ENCODE measurements around the gene IFITM5.
"Not testable (repeated sequence)": the region's sequence is repeated elsewhere in the genome, so short reads cannot be mapped to it uniquely, and the experiment has no call there.

The IFITM5 gene

GRCh38 chr11:282171-282570 is 17.2 kb downstream of the IFITM5 start:
- DNase-seq, result no peak

DNA sequence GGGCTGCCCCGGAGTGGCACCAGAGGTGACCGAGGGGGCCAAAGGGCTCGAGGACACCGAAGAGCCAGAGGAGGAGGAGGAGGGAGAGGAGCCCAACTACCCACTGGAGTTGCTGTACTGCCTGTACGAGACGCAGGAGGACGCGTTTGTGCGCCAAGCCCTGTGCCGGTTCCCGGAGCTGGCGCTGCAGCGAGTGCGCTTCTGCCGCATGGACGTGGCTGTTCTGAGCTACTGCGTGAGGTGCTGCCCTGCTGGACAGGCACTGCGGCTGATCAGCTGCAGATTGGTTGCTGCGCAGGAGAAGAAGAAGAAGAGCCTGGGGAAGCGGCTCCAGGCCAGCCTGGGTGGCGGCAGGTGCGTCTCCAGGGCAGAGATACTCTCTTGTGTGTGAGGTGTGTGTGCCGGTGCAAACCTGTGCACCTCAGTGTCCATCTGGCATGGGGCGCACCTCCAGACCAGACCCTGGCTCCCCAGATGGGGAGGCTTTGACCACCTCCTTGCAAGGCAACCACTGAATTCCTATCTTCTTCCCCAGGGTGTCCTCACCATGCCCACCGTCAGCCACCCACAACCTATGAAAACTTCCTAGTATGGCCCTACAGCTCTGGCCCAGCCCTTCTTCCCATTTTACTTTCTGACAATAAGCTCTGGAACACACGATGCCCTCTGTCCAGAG is 17.7 kb downstream of the IFITM5 start:
- DNase-seq, result no peak

DNA sequence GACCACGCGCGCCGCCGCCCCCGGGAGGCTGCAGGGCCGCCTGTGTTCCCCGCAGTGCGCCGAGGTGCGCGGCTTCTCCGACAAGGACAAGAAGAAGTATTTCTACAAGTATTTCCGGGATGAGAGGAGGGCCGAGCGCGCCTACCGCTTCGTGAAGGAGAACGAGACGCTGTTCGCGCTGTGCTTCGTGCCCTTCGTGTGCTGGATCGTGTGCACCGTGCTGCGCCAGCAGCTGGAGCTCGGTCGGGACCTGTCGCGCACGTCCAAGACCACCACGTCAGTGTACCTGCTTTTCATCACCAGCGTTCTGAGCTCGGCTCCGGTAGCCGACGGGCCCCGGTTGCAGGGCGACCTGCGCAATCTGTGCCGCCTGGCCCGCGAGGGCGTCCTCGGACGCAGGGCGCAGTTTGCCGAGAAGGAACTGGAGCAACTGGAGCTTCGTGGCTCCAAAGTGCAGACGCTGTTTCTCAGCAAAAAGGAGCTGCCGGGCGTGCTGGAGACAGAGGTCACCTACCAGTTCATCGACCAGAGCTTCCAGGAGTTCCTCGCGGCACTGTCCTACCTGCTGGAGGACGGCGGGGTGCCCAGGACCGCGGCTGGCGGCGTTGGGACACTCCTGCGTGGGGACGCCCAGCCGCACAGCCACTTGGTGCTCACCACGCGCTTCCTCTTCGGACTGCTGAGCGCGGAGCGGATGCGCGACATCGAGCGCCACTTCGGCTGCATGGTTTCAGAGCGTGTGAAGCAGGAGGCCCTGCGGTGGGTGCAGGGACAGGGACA is 18.4 kb downstream of the IFITM5 start:
- peak; percentile 39 for DNase-seq

DNA sequence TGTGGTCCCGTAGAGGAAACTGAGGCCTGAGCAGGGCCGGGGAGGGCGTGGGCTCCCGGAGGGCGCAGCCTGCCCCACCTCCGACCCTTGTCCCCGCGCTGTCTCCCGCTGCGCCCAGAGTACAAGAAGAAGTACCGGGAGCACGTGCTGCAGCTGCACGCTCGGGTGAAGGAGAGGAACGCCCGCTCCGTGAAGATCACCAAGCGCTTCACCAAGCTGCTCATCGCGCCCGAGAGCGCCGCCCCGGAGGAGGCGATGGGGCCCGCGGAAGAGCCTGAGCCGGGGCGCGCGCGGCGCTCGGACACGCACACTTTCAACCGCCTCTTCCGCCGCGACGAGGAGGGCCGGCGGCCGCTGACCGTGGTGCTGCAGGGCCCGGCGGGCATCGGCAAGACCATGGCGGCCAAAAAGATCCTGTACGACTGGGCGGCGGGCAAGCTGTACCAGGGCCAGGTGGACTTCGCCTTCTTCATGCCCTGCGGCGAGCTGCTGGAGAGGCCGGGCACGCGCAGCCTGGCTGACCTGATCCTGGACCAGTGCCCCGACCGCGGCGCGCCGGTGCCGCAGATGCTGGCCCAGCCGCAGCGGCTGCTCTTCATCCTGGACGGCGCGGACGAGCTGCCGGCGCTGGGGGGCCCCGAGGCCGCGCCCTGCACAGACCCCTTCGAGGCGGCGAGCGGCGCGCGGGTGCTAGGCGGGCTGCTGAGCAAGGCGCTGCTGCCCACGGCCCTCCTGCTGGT is 19.2 kb downstream of the IFITM5 start:
- DNase-seq, result peak; percentile 48

DNA sequence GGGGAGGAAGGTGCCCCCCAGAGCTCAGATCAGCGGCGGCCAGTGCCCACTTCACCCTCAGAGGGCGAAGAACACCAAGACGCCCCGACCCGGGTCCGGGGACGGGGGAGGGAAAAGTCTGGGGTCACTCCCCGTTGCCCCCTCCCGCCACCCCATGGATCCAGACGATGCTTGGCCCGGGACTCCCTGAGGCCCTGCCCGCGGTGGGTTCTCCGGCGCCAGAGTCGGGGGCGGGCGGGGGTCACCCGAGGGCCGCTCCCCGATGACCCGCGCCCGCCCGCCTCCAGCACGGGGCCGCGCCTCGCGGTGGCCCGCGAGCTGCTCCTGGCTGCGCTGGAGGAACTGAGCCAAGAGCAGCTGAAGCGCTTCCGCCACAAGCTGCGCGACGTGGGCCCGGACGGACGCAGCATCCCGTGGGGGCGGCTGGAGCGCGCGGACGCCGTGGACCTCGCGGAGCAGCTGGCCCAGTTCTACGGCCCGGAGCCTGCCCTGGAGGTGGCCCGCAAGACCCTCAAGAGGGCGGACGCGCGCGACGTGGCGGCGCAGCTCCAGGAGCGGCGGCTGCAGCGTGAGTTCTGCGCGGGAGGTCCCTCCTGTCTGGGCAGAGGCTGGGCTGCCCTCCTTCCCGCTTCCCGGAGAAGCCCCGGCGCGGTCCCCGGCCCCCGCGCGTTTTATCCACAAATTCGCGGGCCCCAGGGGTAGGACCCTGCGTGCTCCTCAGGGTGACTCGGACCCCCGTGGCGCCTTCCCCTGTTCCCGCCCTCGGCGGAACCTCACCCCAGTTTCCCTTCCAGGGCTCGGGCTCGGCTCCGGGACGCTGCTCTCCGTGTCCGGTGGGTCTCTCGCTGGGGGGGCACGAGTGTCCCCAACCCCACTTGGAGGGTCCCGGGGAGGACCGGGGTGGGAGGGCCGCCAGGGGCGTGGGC is 20.0 kb downstream of the IFITM5 start:
- no peak for DNase-seq

DNA sequence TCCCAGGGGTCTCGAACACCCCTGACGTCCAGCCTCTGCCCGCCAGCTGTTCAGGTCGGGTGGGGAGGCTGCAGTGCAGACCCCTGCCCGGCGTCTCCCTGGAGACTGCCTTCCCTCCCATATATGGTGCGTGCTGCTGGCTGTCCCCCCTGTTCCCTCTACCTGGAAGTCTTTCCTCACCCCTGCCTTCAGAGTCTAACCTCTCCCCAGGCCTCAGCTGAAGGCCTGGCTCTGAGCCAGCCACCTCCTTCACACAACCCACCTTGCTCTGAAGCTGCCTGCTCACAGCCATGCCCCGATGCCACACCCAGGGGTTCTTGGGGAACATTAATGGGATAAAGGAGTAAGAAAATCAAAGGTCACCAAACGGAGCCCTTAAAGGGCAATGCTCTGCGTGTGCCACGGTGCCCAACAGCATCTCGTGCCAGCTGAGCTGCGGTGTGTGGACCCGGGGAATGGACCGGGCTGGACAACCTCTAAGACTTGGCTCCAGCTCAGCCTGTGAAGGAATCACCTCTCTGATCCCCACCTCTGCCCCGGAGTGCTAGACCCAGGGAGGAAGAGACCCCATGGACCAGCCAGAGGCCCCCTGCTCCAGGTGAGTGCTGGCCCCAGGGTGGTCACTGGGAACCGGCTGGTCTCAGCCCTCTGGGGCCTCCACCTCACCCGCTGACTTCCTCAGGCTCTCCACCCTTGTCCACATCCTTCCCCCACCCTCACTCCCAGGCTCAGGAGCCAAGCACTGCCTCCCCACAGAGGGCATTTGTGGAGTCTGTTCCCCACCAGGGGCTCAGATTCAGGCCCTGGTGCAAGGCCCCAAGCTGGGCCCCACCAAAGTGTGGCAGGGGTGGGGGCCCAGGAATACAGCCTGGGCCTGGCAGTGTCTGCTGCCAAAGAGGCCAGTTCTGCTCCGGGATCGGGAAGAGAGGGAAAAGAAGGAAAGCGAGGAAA is 21.1 kb downstream of the IFITM5 start, which contains the start of gene NLRP6:
Gene NLRP6 (plus strand): TSS at position 407 of the 951 bp plus-strand sequence. CDS start 163 bp downstream, at position 570.
- no peak for DNase-seq

GRCh38 chr11:276219-276618 is 23.1 kb downstream of the IFITM5 start:
- no peak for DNase-seq

GRCh38 chr11:272931-273198 is 26.5 kb downstream of the IFITM5 start:
- no peak for DNase-seq

DNA sequence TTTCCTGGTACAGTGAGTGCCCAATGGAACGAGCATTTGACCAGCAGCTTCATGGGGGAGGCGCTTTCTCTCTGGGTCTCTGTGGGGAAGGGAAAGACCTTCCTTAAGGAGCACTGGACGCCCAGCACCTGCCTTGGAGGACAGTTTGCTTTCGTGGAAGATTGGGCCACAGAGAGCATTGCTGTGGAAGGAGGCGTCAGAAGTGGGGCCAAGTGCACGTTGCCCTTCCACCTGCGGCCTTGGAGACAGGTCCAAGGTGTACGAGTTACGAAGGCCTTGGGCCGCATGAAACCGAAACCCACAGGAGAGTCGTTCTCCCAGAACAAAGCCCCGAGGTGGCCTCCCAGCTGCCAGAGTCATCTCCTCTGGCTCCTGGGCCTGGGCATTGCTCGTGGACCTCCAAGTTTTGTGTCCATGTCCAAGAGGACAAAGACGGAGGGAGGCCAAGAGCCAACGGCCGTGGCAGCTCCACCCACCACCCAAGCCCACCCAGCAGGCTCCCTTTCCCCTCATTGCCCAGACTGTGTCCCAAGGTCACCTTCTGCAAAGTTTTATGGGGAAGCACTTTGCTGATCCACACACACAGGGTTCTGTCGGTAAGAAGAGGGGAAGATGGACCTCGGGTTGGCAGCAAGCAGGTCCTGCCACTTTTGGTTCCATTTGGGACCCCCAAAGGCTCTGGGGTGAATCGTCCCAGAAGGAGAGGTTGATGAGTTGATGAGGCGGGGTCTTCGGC is 27.0 kb downstream of the IFITM5 start:
- DNase-seq, result no peak

DNA sequence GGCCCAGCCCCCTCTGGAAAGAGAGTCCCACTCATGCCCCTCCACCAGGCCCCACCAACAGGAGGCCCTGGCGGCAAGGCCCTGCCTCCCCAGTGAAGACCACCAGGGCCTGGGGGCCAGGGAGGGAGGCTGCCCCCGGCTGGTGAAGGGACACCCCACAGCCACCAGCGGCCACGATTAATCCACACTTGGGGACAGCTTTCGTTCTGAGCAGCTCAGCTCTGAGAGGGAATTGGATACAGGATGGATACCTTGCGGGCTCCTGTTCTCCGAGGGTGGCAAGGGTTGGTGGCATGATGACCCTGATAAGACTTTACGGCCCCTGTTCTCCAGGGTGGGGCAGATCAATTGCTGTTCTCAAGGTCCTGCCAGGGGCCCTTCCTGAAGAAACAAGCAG is 28.0 kb downstream of the IFITM5 start:
- DNase-seq, result no peak

GRCh38 chr11:270451-271318 is 28.6 kb downstream of the IFITM5 start:
- no peak for DNase-seq

- no peak for DNase-seq
Observed at GRCh38 chr11:269146-269890, 30.0 kb downstream of the IFITM5 start.

- DNase-seq, result not testable (repeated sequence)
Observed at GRCh38 chr11:268716-269145, 30.6 kb downstream of the IFITM5 start.

- peak; percentile 50 for DNase-seq
Observed at GRCh38 chr11:267491-267994, 31.8 kb downstream of the IFITM5 start.

DNA sequence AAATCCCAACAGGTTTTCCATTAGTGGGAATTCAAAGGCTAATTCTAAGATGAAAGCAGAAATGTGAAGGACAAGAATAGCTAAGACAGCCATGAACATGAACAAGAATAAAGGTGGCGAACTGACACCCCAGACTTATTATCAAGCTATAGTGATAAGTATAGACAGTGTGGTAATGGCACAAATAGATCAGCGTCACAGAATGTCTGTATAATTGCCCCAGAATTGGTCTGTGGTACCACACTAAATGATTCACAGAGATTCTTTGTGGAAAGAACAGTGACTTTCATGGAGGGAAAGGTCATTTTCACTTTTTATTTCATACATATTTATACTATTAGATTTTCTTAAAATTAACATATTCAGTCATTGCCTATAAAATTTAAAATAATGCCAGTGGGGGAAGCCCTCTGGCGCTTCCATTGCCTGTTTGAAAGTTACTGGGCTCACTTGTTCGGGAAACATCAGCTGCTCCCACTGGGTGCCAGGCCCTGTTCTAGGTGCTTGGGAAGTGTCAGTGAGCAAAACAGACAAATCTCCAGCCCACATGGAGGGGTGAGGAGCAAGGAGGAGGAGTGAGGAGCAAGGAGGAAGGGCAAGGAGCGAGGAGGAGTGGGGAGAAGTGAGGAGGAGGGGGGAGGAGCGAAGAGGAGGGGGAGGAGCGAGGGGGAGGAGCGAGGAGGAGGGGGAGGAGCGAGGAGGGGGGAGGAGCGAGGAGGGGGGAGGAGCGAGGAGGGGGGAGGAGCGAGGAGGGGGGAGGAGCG is 32.5 kb downstream of the IFITM5 start:
- DNase-seq, result no peak

DNA sequence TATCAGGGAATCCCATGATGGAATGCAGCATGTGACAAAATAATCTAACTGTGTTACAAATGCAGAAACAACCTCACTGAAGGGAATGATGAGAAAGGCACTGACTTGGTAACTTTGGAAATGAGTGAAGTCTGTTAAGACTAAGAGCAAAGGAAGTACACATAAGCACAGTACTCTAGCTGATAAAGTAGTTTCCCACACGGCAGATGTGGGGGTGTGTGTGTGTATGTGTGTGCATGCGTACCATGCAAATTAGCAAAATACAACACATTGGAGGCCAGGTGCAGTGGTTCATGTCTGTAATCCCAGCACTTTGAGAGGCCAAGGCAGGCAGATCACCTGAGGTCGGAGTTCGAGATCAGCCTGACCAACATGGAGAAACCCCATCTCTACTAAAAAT is 37.7 kb downstream of the IFITM5 start:
- no peak for DNase-seq

DNA sequence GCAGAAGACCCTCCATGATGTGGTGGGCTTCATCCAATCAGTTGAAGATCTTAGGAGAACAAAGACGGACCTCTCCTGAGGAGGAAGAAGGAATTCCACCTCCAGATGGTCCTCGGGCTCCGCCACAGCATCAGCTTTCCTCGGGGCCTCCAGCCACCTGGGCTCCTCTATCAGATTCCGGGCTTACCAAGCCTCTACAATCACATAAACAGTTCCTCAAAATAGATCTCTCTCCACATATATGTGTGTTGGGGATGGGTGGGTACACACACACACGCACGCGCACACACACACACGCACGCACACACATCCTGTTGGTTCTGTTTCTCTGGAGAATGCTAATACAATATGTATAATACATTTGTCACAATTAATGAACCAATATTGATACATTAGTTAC is 39.9 kb downstream of the IFITM5 start:
- DNase-seq, result no peak
